ENCODE measurements around the gene ZNF653.

GRCh38 chr19:11461453-11461852 lies 44.2 kb downstream of the ZNF653 start:
- no peak for TF ChIP-seq CTCF (IDR thresholded peaks at IDR 0.05; ENCODE audit: insufficient read depth, low read length)
- TF ChIP-seq REST (IDR thresholded peaks at IDR 0.05; ENCODE audit: insufficient replicate concordance, low read depth) = no peak
- TF ChIP-seq GABPA (IDR thresholded peaks at IDR 0.05; ENCODE audit: low read depth) = no peak
- TF ChIP-seq POLR2AphosphoS5 (IDR thresholded peaks at IDR 0.05; ENCODE audit: low read depth) = no peak
